Activated naive CD8-positive, alpha-beta T cell treated with anti-CD3 and anti-CD28 coated beads, Interleukin-2, amount 10 ng/mL, durations not matched to agents 7 days and 5 days (primary cell): ENCODE results near the gene ARL3. TPM values are rescaled to one million over a fixed set of nuclear protein-coding genes. Genes with fewer than 3 reads are reported as not detected.

ENCODE experiments used
- ATAC-seq: fragments of 150-1000 bp; cut with Tn5 transposase; one replicate; pipeline ENCODE4 v1.10.0; 2021; ENCODE audit warnings: low read depth, moderate library complexity
- POLR2A ChIA-PET: fragments of 350-600 bp; sonication (Branson Sonifier 250); formaldehyde crosslinking; loops from one replicate; lab custom pipeline; 2021; ENCODE audit warnings: antibody characterized with exemption; lab: Charles Lee
- DNase-seq: peaks from one replicate; pipeline ENCODE4 v3.0.0; 2021
- H3K27ac Mint-ChIP-seq: one replicate; pipeline ENCODE4 v1.8.0; 2022; ENCODE audit warnings: mild to moderate bottlenecking, mixed read lengths
- H3K27me3 Mint-ChIP-seq: one replicate; pipeline ENCODE4 v1.8.0; 2022; ENCODE audit warnings: mild to moderate bottlenecking, moderate library complexity, mixed read lengths
- H3K36me3 Mint-ChIP-seq: one replicate; pipeline ENCODE4 v1.8.0; 2021; ENCODE audit warnings: mild to moderate bottlenecking, mixed read lengths
- H3K4me1 Mint-ChIP-seq: one replicate; pipeline ENCODE4 v1.8.0; 2021; ENCODE audit warnings: mixed read lengths
- H3K4me3 Mint-ChIP-seq: one replicate; pipeline ENCODE4 v1.8.0; 2022; ENCODE audit warnings: mild to moderate bottlenecking, moderate library complexity, mixed read lengths
- H3K9me3 Mint-ChIP-seq: one replicate; pipeline ENCODE4 v1.8.0; 2021; ENCODE audit warnings: mixed read lengths
- total RNA-seq, 2 experiments: library from RNA; stranded (reverse); gene quantifications; one replicate each; pipeline ENCODE4 v1.2.3, GENCODE V29; 2021

Gene ARL3
- total RNA-seq, 2 experiments from 2014 or later = 4.6 TPM

- ATAC-seq (no peak), DNase-seq (no peak)
- H3K4me3 Mint-ChIP-seq = no peak overlapping the region
- H3K4me1 Mint-ChIP-seq = peaks cover 43% of the 10 kb centered on the region
- no peaks in the 10 kb centered on the region for H3K27me3 Mint-ChIP-seq
- no peaks in the 10 kb centered on the region for H3K9me3 Mint-ChIP-seq
- POLR2A ChIA-PET = interaction anchor here (0.8 to 8.9 kb wide), 7 partner anchors 8 to 55 kb away, joined by 3 to 94 read pairs (median 9); partner anchors contain the start of gene TRIM8
- peaks cover 20% of the 10 kb centered on the region for H3K36me3 Mint-ChIP-seq
- peak overlapping the region; percentile 90 for H3K27ac Mint-ChIP-seq
Observed at GRCh38 chr10:102658802-102659201, 55.4 kb downstream of the ARL3 start.

- POLR2A ChIA-PET = interaction anchor here (0.8 to 8.9 kb wide), 7 partner anchors 8 to 55 kb away, joined by 3 to 94 read pairs (median 9); partner anchors contain the start of gene TRIM8
- Mint-ChIP-seq H3K27ac (peak overlapping the region; percentile 90), H3K4me1 (peaks cover 49% of the 10 kb centered on the region), H3K36me3 (peaks cover 26% of the 10 kb centered on the region), H3K9me3 (no peaks in the 10 kb centered on the region), H3K4me3 (peak overlapping the region; percentile 37), H3K27me3 (no peaks in the 10 kb centered on the region)
- ATAC-seq (no peak), DNase-seq (peak; percentile 30)
Observed at GRCh38 chr10:102657984-102658724, 56.0 kb downstream of the ARL3 start.

- H3K27me3 Mint-ChIP-seq = no peaks in the 10 kb centered on the region
- H3K4me1 Mint-ChIP-seq = peaks cover 55% of the 10 kb centered on the region
- no peaks in the 10 kb centered on the region for H3K9me3 Mint-ChIP-seq
- H3K27ac Mint-ChIP-seq = peak overlapping the region; percentile 63
- POLR2A ChIA-PET = interaction anchor here (0.6 to 8.9 kb wide), 3 partner anchors 12 to 16 kb away, joined by 3 to 94 read pairs (median 73); partner anchors contain the start of gene TRIM8
- peaks cover 29% of the 10 kb centered on the region for H3K36me3 Mint-ChIP-seq
- ATAC-seq = no peak
- no peak for DNase-seq
- no peak overlapping the region for H3K4me3 Mint-ChIP-seq
Observed at GRCh38 chr10:102657451-102657850, 56.7 kb downstream of the ARL3 start.

GRCh38 chr10:102656791-102657371 lies 57.3 kb downstream of the ARL3 start:
- no peaks in the 10 kb centered on the region for H3K27me3 Mint-ChIP-seq
- no peak overlapping the region for H3K4me3 Mint-ChIP-seq
- H3K4me1 Mint-ChIP-seq = peaks cover 58% of the 10 kb centered on the region
- peak overlapping the region; percentile 60 for H3K27ac Mint-ChIP-seq
- ATAC-seq (no peak), DNase-seq (no peak)
- POLR2A ChIA-PET = interaction anchor here (0.6 to 8.9 kb wide), 5 partner anchors 10 to 15 kb away, joined by 3 to 94 read pairs (median 8); partner anchors contain the start of gene TRIM8
- H3K9me3 Mint-ChIP-seq = no peaks in the 10 kb centered on the region
- peaks cover 29% of the 10 kb centered on the region for H3K36me3 Mint-ChIP-seq

GRCh38 chr10:102656026-102656425 lies 58.2 kb downstream of the ARL3 start:
- no peak overlapping the region for H3K27ac Mint-ChIP-seq
- H3K9me3 Mint-ChIP-seq = no peaks in the 10 kb centered on the region
- peaks cover 29% of the 10 kb centered on the region for H3K36me3 Mint-ChIP-seq
- H3K4me3 Mint-ChIP-seq = no peak overlapping the region
- ATAC-seq = no peak
- DNase-seq = no peak
- H3K27me3 Mint-ChIP-seq = no peaks in the 10 kb centered on the region
- H3K4me1 Mint-ChIP-seq = peaks cover 57% of the 10 kb centered on the region
- POLR2A ChIA-PET = interaction anchor here (1.6 to 8.9 kb wide), 3 partner anchors 9 to 16 kb away, joined by 4 to 94 read pairs (median 8); partner anchors contain the start of gene TRIM8

GRCh38 chr10:102654969-102655368 lies 59.2 kb downstream of the ARL3 start:
- DNase-seq (no peak), ATAC-seq (no peak)
- POLR2A ChIA-PET = interaction anchor here (8.9 kb wide), 1 partner anchor 17 kb away, joined by 94 read pairs; no protein-coding TSS in a partner anchor
- Mint-ChIP-seq H3K36me3 (peaks cover 29% of the 10 kb centered on the region), H3K27ac (no peak overlapping the region), H3K27me3 (no peaks in the 10 kb centered on the region), H3K4me1 (peaks cover 57% of the 10 kb centered on the region), H3K9me3 (no peaks in the 10 kb centered on the region), H3K4me3 (no peak overlapping the region)

GRCh38 chr10:102654566-102654965 lies 59.6 kb downstream of the ARL3 start:
- peaks cover 56% of the 10 kb centered on the region for H3K4me1 Mint-ChIP-seq
- no peak for ATAC-seq
- POLR2A ChIA-PET = interaction anchor here (1.7 kb wide), 1 partner anchor 11 kb away, joined by 4 read pairs; the partner anchor contains the start of gene TRIM8
- no peaks in the 10 kb centered on the region for H3K9me3 Mint-ChIP-seq
- H3K27me3 Mint-ChIP-seq = no peaks in the 10 kb centered on the region
- H3K4me3 Mint-ChIP-seq = no peak overlapping the region
- DNase-seq = no peak
- H3K36me3 Mint-ChIP-seq = peaks cover 29% of the 10 kb centered on the region
- H3K27ac Mint-ChIP-seq = no peak overlapping the region

- no peaks in the 10 kb centered on the region for H3K9me3 Mint-ChIP-seq
- no peaks in the 10 kb centered on the region for H3K27me3 Mint-ChIP-seq
- peaks cover 26% of the 10 kb centered on the region for H3K36me3 Mint-ChIP-seq
- H3K4me1 Mint-ChIP-seq = peaks cover 57% of the 10 kb centered on the region
- POLR2A ChIA-PET = interaction anchor here (0.7 to 2.0 kb wide), 5 partner anchors 9 to 62 kb away, joined by 3 to 13 read pairs (median 4); partner anchors contain the start of genes ARL3, SFXN2 and TRIM8
- ATAC-seq (no peak), DNase-seq (no peak)
- peak overlapping the region; percentile 99 for H3K27ac Mint-ChIP-seq
- H3K4me3 Mint-ChIP-seq = peak overlapping the region; percentile 85
Observed at GRCh38 chr10:102653060-102653459, 61.1 kb downstream of the ARL3 start.

GRCh38 chr10:102652170-102652916 lies 61.9 kb downstream of the ARL3 start:
- peak overlapping the region; percentile 85 for H3K4me3 Mint-ChIP-seq
- peaks cover 21% of the 10 kb centered on the region for H3K36me3 Mint-ChIP-seq
- H3K4me1 Mint-ChIP-seq = peaks cover 60% of the 10 kb centered on the region
- no peaks in the 10 kb centered on the region for H3K27me3 Mint-ChIP-seq
- DNase-seq (no peak), ATAC-seq (peak; percentile 44)
- H3K27ac Mint-ChIP-seq = peak overlapping the region; percentile 99
- POLR2A ChIA-PET = interaction anchor here (1.4 to 5.3 kb wide), 5 partner anchors 8 to 62 kb away, joined by 4 to 48 read pairs (median 13); partner anchors contain the start of genes ARL3, SFXN2 and TRIM8
- H3K9me3 Mint-ChIP-seq = no peaks in the 10 kb centered on the region

GRCh38 chr10:102651455-102652169 lies 62.6 kb downstream of the ARL3 start:
- Mint-ChIP-seq H3K36me3 (peaks cover 20% of the 10 kb centered on the region), H3K4me1 (peaks cover 65% of the 10 kb centered on the region), H3K27ac (peak overlapping the region; percentile 99), H3K4me3 (peak overlapping the region; percentile 85), H3K27me3 (no peaks in the 10 kb centered on the region), H3K9me3 (no peaks in the 10 kb centered on the region)
- ATAC-seq (no peak), DNase-seq (no peak)
- POLR2A ChIA-PET = interaction anchor here (2.0 to 5.3 kb wide), 3 partner anchors 8 to 63 kb away, joined by 13 to 48 read pairs (median 14); partner anchors contain the start of genes ARL3 and SFXN2

- DNase-seq (no peak), ATAC-seq (no peak)
- Mint-ChIP-seq H3K9me3 (no peaks in the 10 kb centered on the region), H3K4me3 (peak overlapping the region; percentile 85), H3K27me3 (no peaks in the 10 kb centered on the region), H3K36me3 (peaks cover 22% of the 10 kb centered on the region), H3K4me1 (peaks cover 71% of the 10 kb centered on the region), H3K27ac (peak overlapping the region; percentile 99)
- POLR2A ChIA-PET = interaction anchor here (2.0 to 5.3 kb wide), 3 partner anchors 9 to 64 kb away, joined by 13 to 48 read pairs (median 14); partner anchors contain the start of genes ARL3 and SFXN2
Observed at GRCh38 chr10:102650655-102651454, 63.3 kb downstream of the ARL3 start.
